ENCODE measurements around the gene RALGPS2. TPM values are rescaled to one million over a fixed set of nuclear protein-coding genes. Genes with fewer than 3 reads are reported as not detected.

Gene RALGPS2
- total and polyA plus RNA-seq, 2 of the 8 experiments (the other 6 are each of a cell fraction or from before 2014, with no cell fraction given), result 6.7 to 38.0 TPM

GRCh38 chr1:178927003-178927402 lies 202.0 kb downstream of the RALGPS2 start (continued):
- TF ChIP-seq RFX5 (IDR thresholded peaks at IDR 0.05; ENCODE audit: borderline replicate concordance, low read depth, low read length) (no peak), SUZ12 (IDR thresholded peaks at IDR 0.05; ENCODE audit: low read length) (no peak)
